Measurements from ENCODE around the gene EPS15.

- TF ChIP-seq CTCF (conservative IDR thresholded peaks at IDR 0.05; ENCODE audit: low read depth in 2 of 2) (no peak), EZH2 (IDR thresholded peaks at IDR 0.05; ENCODE audit: low read depth, unreplicated experiment) (no peak), POLR2AphosphoS5 (IDR thresholded peaks at IDR 0.05; ENCODE audit: low read depth) (no peak), CREB1 (CRISPR knock-in tag; IDR thresholded peaks at IDR 0.05; ENCODE audit: low read depth) (no peak), REST (IDR thresholded peaks at IDR 0.05; ENCODE audit: unreplicated experiment) (no peak)
Measured at GRCh38 chr1:51415963-51416362, 103.1 kb downstream of the EPS15 start.
